HG02981 (cell line): ENCODE measurements around the gene CAMK2D.

Experiments used
- ATAC-seq: cut with Tn5 transposase; IDR thresholded peaks from one replicate; pipeline ENCODE4 v1.9.1; 2021; ENCODE audit warnings: mild to moderate bottlenecking, moderate library complexity; ENCODE audit not compliant: unreplicated experiment

The CAMK2D gene

GRCh38 chr4:113644398-113644797, 117.1 kb downstream of the CAMK2D start:
- no peak for ATAC-seq

- no peak for ATAC-seq
These were observed 118.0 kb downstream of the CAMK2D start for GRCh38 chr4:113643505-113643904.

- ATAC-seq, result peak; percentile 56
These were observed 120.5 kb downstream of the CAMK2D start for GRCh38 chr4:113641025-113641431.

GRCh38 chr4:113639326-113639725, 122.2 kb downstream of the CAMK2D start:
- no peak for ATAC-seq

GRCh38 chr4:113638562-113638832, 123.0 kb downstream of the CAMK2D start:
- ATAC-seq, result no peak

- no peak for ATAC-seq
These were observed 123.5 kb downstream of the CAMK2D start for GRCh38 chr4:113637823-113638561.

GRCh38 chr4:113637363-113637762, 124.2 kb downstream of the CAMK2D start:
- no peak for ATAC-seq

GRCh38 chr4:113636877-113637276, 124.7 kb downstream of the CAMK2D start:
- ATAC-seq, result peak; percentile 23

- ATAC-seq, result peak; percentile 53
These were observed 125.1 kb downstream of the CAMK2D start for GRCh38 chr4:113636438-113636818.

- no peak for ATAC-seq
These were observed 125.7 kb downstream of the CAMK2D start for GRCh38 chr4:113635739-113636437.

- no peak for ATAC-seq
These were observed 127.2 kb downstream of the CAMK2D start for GRCh38 chr4:113634081-113634969.

- ATAC-seq, result no peak
These were observed 128.1 kb downstream of the CAMK2D start for GRCh38 chr4:113633467-113633866.

- ATAC-seq, result no peak
These were observed 132.8 kb downstream of the CAMK2D start for GRCh38 chr4:113628711-113629110.

GRCh38 chr4:113627321-113627720, 134.2 kb downstream of the CAMK2D start:
- ATAC-seq, result no peak

GRCh38 chr4:113625902-113626301, 135.6 kb downstream of the CAMK2D start:
- no peak for ATAC-seq

GRCh38 chr4:113623274-113623894, 138.2 kb downstream of the CAMK2D start:
- no peak for ATAC-seq

- no peak for ATAC-seq
These were observed 139.9 kb downstream of the CAMK2D start for GRCh38 chr4:113621633-113622032.

- ATAC-seq, result no peak
These were observed 141.5 kb downstream of the CAMK2D start for GRCh38 chr4:113620032-113620431.

GRCh38 chr4:113619526-113619925, 142.0 kb downstream of the CAMK2D start:
- ATAC-seq, result no peak

- ATAC-seq, result no peak
These were observed 143.3 kb downstream of the CAMK2D start for GRCh38 chr4:113618205-113618604.

GRCh38 chr4:113617195-113617594, 144.3 kb downstream of the CAMK2D start:
- ATAC-seq, result no peak
